Kidney tubule cell (primary cell): ENCODE results near the gene FDXR.
"Not testable (repeated sequence)": the region's sequence is repeated elsewhere in the genome, so short reads cannot be mapped to it uniquely, and the experiment has no call there.

Experiments
- DNase-seq: peaks from one replicate; pipeline ENCODE4 v3.0.0-alpha.2; 2018; ENCODE audit warnings: low spot score

Gene FDXR, protein sequence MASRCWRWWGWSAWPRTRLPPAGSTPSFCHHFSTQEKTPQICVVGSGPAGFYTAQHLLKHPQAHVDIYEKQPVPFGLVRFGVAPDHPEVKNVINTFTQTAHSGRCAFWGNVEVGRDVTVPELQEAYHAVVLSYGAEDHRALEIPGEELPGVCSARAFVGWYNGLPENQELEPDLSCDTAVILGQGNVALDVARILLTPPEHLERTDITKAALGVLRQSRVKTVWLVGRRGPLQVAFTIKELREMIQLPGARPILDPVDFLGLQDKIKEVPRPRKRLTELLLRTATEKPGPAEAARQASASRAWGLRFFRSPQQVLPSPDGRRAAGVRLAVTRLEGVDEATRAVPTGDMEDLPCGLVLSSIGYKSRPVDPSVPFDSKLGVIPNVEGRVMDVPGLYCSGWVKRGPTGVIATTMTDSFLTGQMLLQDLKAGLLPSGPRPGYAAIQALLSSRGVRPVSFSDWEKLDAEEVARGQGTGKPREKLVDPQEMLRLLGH

DNA sequence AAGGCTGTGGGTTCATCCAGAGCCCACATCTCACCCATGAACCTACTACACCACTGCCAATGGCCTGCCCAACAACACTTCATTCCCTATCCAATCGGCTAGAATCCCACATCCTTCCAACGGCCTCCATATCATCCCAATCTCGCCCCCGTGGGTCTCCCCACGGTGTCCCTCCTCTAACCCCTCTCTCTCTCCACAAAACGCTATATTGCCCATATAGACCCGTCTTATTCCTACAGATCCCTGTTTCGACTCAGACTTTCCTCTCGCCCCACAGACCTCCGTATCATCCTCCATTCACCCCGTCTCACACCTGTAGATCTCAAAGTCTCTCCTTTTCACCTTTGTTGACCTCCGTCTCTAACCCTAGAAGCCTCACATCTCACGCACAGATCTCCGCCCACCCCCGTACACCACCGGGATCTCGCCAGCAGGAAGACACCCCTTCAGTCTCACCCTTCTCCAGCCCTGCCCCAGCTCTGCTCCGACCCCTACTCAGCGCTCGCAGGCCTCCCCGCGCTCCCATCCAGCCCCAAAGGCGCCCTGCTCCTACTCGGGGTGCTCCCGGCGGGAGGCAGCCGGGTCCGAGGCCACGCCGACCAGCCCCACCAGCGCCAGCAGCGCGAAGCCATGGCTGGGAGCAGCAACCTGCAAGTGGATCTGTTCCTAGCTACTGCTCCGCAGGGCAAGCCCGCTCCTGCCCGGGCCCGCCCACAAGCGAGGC lies at the start of gene FDXR:
Gene FDXR, minus strand, starts transcription at position 682 of the 724 bp plus-strand sequence. Its CDS starts 50 bp downstream, at position 632.
- no peak for DNase-seq

DNA sequence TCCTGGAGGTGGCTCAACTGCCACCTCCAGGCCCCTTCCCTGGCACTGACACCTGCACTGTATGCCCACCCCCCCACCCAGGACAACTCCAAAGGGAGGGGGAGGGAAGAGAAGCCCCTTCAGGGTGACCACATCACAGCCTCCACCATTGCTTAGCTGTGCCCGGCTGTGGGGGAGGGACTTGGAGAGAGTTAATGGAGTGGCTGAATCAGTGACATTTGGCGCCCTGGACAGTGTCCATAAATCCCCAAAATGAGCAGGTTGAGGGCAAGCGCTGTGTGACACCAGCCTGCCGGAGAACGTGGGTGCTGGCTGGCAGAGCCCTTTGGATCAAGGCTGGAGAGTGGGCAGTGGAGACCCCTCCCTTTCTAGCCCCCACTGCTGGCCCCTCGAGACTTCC lies 49.4 kb upstream of the FDXR start:
- DNase-seq: no peak

DNA sequence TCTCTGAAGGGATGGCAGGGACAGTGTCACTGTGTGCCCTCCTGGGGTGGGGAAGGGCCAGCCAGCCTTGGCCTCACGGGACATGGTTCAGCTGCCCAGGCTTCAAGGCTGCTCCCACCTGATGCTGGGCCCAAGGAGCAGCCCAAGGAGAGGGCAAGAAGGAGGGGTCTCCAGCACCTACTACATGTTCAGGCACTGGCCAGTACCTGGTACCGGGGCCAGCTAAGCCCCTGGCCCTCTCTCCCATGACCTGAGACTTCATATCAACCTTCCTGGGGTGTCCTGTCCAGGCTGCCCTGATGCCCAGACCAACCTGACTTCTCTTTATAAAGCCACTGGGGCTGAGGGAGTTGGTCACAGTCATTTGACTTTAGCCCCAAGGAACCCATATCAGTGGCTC lies 49.0 kb upstream of the FDXR start:
- no peak for DNase-seq

DNA sequence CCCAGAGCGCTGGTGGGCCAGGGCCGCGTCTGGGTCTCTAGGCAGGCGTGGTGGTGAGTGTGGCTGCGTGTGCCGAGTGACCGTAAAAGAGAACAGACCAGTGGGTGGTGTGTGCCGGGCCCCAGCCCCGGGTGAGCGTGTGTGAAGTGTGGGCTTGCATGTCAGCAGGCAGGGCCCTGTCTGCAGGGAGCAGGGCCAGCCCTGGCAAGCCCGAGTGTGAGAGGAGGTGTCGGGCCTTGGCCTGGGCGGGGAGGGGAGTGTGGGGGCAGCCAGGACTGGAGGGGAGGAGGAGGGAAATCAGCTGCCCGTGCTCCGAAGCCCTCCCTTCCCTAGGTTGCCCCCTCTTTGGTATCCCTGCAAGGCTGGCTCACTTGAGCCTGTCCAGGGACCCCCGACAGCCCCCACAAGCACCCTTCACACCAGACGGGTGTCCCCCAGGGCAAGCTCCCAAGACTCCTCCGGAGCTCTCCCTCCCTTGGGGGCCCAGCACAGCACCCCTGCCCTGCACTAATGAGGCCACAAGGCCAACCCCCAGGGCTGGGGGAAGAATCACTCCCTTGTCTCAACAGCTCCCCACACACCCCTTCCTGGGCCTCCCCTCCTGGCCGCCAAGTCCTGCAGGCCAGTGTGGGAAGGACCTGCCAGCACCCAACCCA lies 48.4 kb upstream of the FDXR start:
- DNase-seq: no peak

DNA sequence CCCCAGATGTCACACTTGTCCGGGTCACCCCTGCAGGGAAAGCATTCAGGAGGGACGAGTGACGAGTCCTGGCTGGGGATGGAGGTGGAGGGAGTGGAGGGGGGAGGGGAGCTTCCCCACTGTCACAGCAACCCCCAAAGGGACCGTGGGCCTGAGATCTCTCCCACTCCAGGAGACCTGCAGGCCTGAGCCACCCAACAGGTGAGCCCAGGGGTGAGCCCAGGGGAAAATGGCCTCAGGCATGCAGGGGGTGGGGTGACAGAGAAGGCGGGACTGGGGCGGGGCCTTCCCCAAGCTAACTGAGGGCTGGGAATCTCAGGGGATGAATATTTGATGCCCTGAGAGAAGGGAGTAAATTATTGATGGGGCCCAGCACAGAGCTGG lies 47.8 kb upstream of the FDXR start:
- no peak for DNase-seq

DNA sequence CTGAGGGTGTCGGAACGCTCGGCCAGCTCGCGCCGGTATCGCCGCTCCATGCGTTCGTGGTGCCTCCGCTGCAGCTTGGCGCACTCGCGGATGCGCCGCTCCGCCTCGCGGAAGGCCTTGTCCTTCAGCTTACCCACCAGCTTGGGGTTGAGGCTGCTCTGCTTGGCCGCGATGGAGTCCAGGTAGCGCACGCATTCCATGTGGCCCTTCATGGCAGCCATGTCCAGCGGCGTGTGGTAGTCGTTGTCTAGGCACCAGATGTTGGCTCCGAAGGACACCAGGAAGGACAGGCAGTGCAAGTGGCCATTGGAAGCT lies 47.5 kb upstream of the FDXR start:
- DNase-seq: no peak

DNA sequence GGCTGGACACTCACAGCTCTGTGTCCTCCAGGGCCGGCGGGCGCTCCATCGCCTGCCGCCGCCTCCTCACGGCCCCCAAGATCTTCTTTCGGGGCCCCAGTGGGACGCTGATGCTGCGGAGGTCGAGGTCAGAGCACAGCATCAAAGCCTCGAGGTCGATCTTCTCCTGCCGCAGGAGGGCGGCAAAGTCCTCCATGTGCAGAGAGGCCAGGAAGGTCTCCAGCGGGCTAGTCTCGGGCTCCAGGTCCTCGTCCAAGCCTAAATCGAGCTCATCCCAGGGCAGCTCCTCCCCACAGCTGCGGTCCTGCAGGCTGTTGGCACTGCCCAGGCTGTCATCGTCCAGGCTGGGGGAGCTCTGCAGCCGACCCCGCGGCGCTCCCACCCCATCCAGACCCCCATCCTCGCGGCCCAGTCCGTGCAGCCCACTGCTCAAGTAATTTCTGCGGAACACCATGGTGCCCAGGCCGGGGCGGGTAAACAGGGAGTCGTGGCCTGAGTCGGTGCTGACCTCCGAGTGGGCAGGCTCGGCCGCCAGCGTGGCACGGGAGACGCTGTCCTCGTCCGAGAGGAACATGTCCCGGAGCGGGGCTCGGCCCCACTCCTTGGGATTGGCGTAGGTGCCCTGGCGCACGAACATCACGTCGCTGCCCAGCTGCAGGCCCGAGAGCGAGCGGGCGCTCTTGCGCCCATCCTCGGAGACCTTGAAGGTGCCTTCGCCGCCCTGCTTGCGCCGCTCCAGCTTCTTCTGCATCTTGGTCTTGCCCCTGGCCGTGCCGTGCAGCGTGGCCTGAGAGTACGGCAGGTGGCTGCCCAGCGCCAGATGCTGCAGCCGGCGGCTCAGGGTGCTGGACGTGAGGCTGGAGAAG lies 46.9 kb upstream of the FDXR start:
- DNase-seq: no peak

DNA sequence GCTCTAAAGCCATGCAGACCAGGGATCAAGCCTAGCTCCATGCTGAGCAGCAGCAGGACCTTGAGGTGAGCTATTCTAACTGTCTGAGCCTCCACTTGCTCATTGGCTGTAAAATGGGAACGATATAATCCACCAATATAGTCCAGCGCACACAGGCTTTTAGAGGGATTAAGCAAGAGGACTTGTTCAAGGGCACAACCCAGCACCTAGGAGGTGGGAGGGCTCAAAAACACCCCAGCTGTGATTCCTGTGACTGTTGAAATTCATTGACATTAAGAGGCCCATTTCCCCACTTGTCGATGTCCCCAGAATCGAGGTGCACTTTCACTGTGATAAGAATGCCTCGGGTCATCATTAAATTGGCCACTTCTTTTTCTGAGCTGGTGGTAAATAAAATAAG lies 46.1 kb upstream of the FDXR start:
- DNase-seq: no peak

DNA sequence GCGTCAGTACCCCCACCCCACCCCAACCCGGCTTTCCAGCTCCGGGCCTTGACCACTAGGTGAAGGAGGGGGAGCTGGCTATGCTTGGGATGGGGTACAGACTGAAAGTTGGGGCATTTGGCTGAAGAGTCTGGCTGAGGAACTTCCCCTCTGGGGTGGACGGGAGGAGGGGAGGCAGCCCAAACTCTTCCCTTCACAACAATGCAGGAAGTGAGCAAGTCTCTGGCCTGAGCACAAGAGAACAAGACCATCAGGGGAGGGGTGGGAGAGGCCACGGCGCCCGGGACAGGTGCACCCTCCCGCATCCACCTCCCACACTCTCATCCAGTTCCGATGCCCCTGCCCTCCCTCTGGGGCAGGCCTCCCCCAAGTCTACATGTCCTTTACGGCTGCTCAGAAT lies 44.6 kb upstream of the FDXR start:
- no peak for DNase-seq

DNA sequence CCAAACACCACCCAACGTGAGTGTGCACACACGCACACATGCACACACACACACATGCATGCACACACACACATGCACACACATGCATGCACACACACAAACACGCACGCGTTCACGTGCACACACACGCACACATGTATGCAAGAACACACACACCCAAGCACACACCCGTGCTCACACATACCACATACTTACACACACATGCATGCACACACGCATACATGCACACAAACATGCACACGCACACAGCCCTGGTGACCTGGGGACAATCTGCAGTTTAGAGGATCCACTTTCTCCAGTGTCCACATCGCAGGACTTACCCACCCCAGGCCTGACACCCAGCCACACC lies 44.0 kb upstream of the FDXR start:
- DNase-seq: no peak

DNA sequence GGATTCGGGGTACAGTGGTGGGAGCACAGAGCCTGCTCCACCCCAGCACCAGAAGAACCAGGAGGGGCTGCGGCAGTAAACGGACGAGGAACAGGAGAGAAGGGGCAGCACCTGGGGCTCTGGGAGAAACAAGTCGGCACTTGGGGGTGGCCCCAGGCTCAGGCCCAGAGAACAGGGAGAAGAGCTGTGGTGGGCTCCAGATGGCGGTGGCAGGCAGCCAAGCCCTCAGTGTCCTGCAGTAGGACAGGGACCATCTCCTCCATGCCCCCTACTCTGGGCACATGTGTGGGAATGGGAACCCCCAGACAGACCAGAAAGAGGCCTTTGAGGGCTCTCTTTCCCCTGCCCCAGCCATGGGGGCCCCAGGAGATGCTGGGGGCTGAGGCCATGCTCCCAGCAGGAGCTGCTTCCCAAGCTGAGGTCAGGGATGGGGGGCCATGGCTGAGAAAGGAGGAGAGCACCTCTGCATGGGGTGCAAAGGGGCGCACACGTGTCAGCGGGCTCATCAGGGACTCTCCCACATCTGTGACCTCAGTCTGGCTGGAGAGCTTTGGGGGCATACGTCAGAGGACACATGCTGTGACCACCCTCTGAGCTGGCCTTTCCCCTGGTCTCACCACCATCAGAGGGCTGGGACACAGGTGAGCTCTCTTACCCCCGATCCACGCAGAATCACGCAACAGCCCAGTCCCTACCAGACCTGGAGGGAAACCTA lies 43.5 kb upstream of the FDXR start:
- DNase-seq: no peak

DNA sequence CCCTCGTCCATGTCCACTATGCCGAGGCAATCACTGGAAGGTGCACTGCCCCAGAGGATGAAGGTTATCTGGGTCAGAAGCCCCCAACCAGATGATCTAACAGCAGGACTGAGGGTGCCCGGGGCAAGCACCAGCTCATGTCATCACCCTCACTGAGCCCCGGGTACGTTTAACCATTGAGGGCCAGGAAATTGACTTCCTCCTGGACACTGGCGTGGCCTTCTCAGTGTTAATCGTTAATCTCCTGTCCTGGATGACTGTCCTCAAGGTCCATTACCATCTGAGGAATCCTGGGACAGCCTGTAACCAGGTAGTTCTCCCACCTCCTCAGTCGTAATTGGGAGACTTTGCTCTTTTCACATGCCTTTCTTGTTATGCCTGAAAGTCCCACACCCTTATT lies 38.6 kb upstream of the FDXR start:
- peak; percentile 33 for DNase-seq

DNA sequence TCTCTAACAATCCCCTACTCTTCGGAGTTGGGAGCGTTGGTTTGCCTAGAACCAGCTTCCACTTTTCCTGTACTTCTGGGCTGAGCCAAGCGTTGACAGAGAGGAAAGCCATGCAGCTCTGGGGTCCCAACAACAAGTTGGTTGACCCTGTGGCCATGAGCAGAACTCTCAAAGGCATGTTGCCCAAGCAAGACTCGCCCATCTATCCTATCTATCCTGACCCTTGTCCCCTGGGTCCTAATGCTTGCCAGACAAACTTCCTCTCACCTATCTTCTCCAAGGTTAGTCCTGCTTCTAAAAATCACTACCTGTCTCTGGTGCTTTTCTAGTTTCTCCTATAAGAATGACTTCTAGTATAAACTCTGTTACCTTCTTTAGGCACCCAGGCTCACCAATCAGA lies 36.3 kb upstream of the FDXR start:
- not testable (repeated sequence) for DNase-seq

DNA sequence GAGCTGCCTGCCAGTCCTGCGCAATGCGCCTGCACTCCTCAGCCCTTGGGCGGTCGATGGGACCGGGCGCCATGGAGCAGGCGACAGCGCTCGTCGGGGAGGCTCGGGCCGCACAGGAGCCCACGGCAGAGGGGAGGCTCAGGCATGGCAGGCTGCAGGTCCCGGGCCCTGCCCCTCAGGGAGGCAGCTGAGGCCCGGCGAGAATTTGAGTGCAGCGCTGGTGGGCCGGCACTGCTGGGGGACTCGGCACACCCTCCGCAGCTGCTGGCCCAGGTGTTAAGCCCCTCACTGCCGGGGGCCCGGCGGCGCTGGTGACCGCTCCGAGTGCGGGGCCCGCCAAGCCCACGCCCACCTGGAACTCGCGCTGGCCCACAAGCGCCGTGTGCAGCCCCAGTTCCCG lies 34.2 kb upstream of the FDXR start:
- no peak for DNase-seq

DNA sequence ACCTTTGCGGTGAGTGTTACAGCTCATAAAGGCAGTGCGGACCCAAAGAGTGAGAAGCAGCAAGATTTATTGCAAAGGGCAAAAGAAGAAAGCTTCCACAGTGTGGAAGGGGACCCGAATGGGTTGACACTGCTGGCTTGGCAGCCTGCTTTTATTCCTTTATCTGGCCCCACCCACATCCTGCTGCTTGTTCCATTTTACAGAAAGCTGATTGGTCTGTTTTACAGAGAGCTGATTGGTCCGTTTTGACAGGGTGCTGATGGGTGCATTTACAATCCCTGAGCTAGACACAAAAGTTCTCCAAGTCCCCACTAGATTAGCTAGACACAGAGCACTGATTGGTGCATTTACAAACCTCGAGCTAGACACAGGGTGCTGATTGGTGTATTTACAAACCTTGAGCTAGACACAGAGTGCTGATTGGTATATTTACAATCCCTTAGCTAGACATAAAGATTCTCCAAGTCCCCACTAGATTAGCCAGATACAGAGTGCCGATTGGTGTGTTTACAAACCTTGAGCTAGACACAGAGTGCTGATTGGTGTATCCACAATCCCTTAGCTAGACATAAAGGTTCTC lies 33.5 kb upstream of the FDXR start:
- not testable (repeated sequence) for DNase-seq

DNA sequence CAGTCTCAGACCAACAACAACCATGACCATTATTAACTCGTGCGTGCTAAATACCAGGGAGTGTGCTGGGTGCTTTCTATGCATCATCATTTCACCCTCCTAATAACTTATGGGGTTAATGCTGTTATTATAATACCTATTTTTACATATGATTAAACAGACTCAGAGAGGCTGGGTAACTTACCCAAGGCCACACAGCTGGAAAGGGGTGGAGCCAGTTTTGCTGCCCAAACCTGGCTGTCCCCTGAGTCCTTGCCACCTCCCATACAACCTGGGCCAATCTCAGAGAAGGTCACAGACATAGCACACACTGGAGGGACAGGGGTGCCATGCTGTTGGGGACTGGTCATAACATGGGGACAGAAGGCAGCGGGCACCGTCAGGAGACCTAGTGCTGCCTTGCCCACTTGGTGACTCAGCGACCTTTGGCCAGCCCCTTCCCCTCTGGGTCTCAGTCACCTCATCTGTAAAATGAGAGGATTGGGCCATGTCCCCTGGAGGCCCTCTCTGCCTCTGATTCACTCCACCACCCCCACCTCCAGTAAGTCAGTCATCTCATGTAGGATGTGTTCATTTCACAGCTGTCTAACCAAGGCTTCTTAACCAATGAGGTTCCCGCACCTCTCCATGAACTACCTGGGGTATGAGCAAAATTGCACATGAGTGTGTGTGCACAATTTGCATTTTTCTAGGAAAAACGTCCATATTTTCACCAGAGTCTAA lies 32.1 kb upstream of the FDXR start:
- DNase-seq: no peak

DNA sequence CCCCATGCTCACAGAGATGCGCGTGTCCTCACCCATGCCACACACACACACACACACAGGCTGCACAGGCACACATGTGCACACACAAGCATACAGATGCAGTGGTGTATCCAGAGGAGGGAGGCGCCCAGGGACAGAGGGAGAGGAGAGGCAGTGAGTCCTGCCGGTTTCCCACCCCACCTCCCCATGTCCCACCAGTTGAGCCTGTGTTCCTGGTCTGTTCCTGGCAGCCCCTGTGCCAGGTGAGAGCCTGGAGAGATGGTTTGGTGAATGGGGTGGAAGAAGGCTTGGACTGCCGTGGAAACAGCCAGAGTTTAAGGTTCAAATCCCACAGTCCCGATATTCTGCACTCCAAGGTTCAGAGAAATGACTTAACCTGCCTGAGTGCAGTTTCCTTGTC lies 30.9 kb upstream of the FDXR start:
- DNase-seq: no peak

DNA sequence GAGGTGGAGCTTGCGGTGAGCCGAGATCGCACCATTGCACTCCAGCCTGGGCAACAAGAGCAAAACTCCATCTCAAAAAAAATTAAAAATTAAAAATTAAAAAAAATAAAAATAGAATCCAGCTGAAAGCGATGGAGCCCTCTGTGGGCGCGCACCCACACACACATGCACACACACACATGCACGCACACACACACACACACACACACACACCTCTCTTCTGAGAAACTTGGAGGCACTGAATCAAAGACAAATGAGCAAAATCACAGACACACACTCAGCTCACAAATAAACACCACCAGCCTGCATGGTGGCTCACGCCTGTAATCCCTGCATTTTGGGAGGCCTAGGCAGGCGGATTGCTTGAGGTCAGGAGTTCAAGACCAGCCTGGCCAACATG lies 30.2 kb upstream of the FDXR start:
- no peak for DNase-seq

DNA sequence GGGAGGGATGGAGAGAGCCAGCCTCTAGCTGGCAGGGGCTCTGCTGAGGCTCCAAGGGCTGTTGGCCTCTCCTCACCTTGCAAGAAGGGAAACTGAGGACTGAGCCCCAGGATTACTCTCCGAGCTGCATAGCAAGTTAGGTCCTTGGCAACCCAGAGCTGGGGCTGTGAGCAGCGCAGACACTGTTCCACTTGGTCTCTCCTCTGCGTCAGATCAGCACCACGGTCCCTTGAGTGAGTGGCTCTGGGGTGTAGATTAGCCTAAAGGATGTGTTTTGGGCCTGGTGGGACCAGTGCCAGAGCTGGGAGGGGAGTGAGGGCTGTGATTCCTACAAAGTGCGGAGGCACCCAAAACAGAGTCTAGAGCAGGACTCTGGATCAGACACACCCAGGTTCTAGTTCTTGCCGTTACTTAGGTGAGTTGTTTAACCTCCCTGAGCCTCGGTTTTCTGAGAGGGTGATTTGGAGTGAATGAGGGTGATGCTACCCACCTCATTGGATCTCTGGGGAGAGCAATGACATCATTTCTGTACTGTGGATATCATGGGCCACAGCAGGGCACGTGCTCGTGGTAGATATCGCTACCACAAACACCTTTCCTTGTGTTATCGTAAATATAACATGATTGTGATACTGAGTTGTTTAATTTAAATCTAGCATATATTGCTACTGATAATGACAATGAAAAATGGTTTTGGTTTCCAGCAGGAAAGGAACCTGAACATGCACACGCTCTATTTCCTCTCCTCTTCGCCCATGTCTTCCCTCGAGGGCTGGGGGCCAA lies 28.8 kb upstream of the FDXR start:
- no peak for DNase-seq

DNA sequence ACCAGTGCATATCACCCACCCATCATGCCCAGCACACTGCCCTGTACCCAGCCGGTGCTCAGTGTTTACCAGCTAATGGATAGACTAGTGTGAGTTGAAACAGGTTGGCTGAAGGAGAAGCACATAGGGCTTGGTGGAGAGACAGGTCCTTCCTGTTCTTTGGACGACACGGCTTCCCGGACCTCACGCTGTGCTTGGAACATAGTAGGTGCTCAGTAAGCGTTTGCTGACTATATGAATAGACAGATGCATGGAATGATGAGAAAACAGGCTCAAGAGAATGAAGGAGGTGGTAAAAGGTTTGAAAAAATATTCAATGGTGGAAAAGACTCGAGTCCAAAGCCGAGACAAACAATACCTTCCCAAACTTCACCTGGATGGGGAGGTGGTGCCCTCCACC lies 27.4 kb upstream of the FDXR start:
- DNase-seq: no peak
